ENCODE data around the gene CDK7. TPM values are rescaled to one million over a fixed set of nuclear protein-coding genes. Genes with fewer than 3 reads are reported as not detected.

CDK7 gene
- total RNA-seq, result 10 to 100 TPM in 1 of 2 donors, 1 to 10 TPM in 1; 9.2 to 23.4 TPM

GRCh38 chr5:69234457-69235268, at the start of gene CDK7:
Gene CDK7, plus strand, starts transcription at chr5:69234886. Its CDS starts 90 bp downstream, at chr5:69234976.
- Histone ChIP-seq H3K4me3 (peak within 1 kb of the TSS; percentile 89), H3K9me3 (no peaks in the 10 kb centered on the region), H3K27ac (peak within 1 kb of the TSS; percentile 78 to 85), H3K4me1 (ENCODE audit: control insufficient read depth in 1 of 2, low read depth in 2 of 2) (peaks cover 10 to 13% of the 10 kb centered on the region in 2 donors), H3K27me3 (replicated peaks; ENCODE audit: insufficient read depth) (no peaks in the 10 kb centered on the region), H3K36me3 (peaks cover 7% of the 10 kb centered on the region)
- TF ChIP-seq, protein P1, sequence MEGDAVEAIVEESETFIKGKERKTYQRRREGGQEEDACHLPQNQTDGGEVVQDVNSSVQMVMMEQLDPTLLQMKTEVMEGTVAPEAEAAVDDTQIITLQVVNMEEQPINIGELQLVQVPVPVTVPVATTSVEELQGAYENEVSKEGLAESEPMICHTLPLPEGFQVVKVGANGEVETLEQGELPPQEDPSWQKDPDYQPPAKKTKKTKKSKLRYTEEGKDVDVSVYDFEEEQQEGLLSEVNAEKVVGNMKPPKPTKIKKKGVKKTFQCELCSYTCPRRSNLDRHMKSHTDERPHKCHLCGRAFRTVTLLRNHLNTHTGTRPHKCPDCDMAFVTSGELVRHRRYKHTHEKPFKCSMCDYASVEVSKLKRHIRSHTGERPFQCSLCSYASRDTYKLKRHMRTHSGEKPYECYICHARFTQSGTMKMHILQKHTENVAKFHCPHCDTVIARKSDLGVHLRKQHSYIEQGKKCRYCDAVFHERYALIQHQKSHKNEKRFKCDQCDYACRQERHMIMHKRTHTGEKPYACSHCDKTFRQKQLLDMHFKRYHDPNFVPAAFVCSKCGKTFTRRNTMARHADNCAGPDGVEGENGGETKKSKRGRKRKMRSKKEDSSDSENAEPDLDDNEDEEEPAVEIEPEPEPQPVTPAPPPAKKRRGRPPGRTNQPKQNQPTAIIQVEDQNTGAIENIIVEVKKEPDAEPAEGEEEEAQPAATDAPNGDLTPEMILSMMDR (IDR thresholded peaks at IDR 0.05), result no peak
- DNase-seq (ENCODE audit: low spot score), result peak; percentile 72
- ATAC-seq (ENCODE audit: insufficient number of reproducible peaks, low FRiP score, low read depth), result peak; percentile 95

DNA sequence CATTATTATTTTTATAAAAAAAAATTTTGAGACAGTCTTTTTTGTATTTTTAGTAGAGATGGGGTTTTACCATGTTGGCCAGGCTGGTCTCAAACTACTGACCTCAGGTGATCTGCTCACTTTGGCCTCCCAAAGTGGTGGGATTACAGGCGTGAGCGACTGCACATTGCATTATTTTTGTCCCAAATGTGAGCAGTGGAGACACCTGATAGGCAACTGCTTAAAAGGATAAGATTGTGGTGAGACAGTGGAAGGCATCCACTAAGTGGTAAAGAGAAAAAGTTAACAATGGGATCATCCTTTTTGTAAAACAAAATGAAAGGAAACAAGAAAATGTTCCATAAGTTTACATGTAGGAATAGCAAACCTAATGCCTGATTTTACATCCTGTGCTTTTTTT, 47.3 kb upstream of the CDK7 start:
- no peak for DNase-seq (ENCODE audit: low spot score)
- H3K27ac ChIP-seq, result no peak overlapping the region
- no peaks in the 10 kb centered on the region for H3K9me3 ChIP-seq
- H3K4me1 ChIP-seq (ENCODE audit: control insufficient read depth in 1 of 2, low read depth in 2 of 2), result peaks cover 7 to 14% of the 10 kb centered on the region in 2 donors
- no peak overlapping the region for H3K4me3 ChIP-seq
- H3K27me3 ChIP-seq (replicated peaks; ENCODE audit: insufficient read depth), result no peaks in the 10 kb centered on the region
- ATAC-seq (ENCODE audit: insufficient number of reproducible peaks, low FRiP score, low read depth), result no peak
- TF ChIP-seq, protein P1 (IDR thresholded peaks at IDR 0.05), result no peak
- H3K36me3 ChIP-seq, result no peaks in the 10 kb centered on the region

DNA sequence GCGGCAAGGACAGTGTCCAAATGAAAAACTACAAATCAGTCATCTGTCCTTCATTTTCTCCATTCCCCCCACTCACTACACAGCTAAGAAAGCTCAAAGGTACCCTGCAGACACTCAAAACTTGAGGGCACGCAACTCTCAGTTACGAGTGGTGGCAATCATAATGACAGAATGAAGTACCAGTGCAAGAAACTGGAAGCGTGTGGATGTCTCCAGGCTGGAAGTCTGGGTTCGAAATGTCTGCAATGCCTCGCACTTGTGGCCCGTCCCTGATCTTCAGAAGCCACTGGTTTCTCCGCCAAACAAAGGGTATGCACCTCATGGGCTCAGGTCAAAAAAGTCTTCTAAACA, 45.9 kb upstream of the CDK7 start:
- TF ChIP-seq, protein P1 (IDR thresholded peaks at IDR 0.05), result no peak
- H3K36me3 ChIP-seq, result no peaks in the 10 kb centered on the region
- H3K4me1 ChIP-seq (ENCODE audit: control insufficient read depth in 1 of 2, low read depth in 2 of 2), result peaks cover 7 to 14% of the 10 kb centered on the region in 2 donors
- no peaks in the 10 kb centered on the region for H3K27me3 ChIP-seq (replicated peaks; ENCODE audit: insufficient read depth)
- DNase-seq (ENCODE audit: low spot score) (no peak), ATAC-seq (ENCODE audit: insufficient number of reproducible peaks, low FRiP score, low read depth) (no peak)
- peak overlapping the region; percentile 81 for H3K4me3 ChIP-seq
- peak overlapping the region; percentile 64 to 66 for H3K27ac ChIP-seq
- no peaks in the 10 kb centered on the region for H3K9me3 ChIP-seq

DNA sequence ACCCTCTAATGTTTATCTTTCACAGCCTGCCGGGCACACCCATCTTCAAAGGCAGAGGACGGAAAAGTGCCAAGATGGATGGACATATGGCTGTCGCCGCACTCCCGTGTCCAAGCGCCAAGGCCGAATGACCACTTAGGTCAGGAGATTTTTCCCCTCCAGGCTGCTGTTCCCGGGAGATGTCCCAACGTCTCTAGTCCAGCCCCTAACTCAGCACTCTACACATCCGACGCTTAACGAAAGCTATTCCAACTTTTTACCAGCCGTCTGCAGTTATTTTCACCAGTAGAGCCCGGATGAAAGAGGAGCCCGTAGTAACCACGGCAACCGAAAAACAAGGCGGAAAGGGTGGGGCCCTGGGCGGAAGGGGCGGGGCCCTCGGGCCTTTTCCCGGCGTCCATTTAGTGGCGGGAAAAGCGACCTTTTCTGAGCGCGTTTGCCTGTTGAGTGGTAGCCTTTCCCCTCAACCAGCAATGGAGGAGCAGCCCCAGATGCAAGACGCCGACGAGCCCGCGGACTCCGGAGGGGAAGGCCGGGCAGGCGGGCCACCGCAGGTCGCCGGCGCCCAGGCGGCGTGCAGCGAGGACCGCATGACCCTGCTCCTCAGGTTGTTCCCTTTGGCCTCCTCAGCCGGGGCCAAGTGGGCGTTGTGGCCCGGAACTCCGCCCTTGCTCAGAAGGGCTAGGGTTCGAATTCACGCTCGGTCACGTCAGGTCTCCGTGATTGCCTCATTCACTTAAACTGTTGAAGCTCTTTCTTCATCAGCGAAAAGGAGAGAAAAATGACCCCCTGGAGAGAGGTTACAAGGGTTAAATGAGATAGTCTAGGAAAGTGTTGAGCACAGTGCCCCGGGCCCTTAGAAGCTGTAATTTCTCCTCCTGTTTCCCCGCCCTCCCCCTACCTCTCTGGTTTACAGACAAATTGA, 45.3 kb upstream of the CDK7 start, which contains the start of gene CENPH:
Gene CENPH, plus strand, starts transcription at position 422 of the 925 bp plus-strand sequence. Its CDS starts 52 bp downstream, at position 474.
- peak; percentile 68 for DNase-seq (ENCODE audit: low spot score)
- peak within 1 kb of the TSS; percentile 64 to 66 for H3K27ac ChIP-seq
- H3K4me3 ChIP-seq, result peak within 1 kb of the TSS; percentile 81
- peak; percentile 95 for ATAC-seq (ENCODE audit: insufficient number of reproducible peaks, low FRiP score, low read depth)
- H3K9me3 ChIP-seq, result no peaks in the 10 kb centered on the region
- peaks cover 7 to 14% of the 10 kb centered on the region in 2 donors for H3K4me1 ChIP-seq (ENCODE audit: control insufficient read depth in 1 of 2, low read depth in 2 of 2)
- H3K27me3 ChIP-seq (replicated peaks; ENCODE audit: insufficient read depth), result no peaks in the 10 kb centered on the region
- H3K36me3 ChIP-seq, result no peaks in the 10 kb centered on the region
- TF ChIP-seq, protein P1 (IDR thresholded peaks at IDR 0.05), result no peak

GRCh38 chr5:69202497-69202896, 32.2 kb upstream of the CDK7 start:
- Histone ChIP-seq H3K27me3 (replicated peaks; ENCODE audit: insufficient read depth) (no peaks in the 10 kb centered on the region), H3K36me3 (no peaks in the 10 kb centered on the region), H3K4me3 (no peak overlapping the region), H3K9me3 (no peaks in the 10 kb centered on the region), H3K4me1 (ENCODE audit: control insufficient read depth in 1 of 2, low read depth in 2 of 2) (no peaks in the 10 kb centered on the region), H3K27ac (no peak overlapping the region)
- DNase-seq (ENCODE audit: low spot score), result no peak
- TF ChIP-seq, protein P1 (IDR thresholded peaks at IDR 0.05), result no peak
- no peak for ATAC-seq (ENCODE audit: insufficient number of reproducible peaks, low FRiP score, low read depth)

Data from thoracic aorta (tissue), 2 donors.